Activated T-cell treated with anti-CD3 and anti-CD28 coated beads, Interleukin-2, amount 50 U/mL, for 1 hour (primary cell): ENCODE results near the gene SLC27A1.
A peak's percentile ranks its signal among the peaks of the same experiment; 100 is the strongest.
"Not testable (repeated sequence)": the region's sequence is repeated elsewhere in the genome, so short reads cannot be mapped to it uniquely, and the experiment has no call there.

Experiments
- DNase-seq: peaks from one replicate; pipeline ENCODE4 v3.0.0-alpha.2; 2020

SLC27A1 gene

DNA sequence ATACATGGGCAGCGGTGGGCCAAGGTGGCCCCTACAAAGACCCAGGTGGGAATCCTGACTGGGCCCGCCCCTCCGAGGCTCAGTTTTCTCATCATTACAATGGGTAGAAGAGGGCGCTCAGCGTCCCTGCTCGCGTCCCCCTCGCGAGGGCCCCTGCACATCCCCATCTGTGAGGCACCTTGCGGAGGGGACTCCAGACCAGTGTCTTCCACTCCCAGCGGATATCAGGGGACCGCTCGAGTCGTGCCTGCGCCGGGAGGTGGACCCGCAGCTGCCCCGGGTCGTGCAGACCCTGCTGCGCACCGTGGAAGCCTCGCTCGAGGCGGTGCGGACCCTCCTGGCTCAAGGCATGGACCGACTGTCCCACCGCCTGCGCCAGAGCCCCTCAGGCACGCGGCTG lies 69.8 kb downstream of the SLC27A1 start:
- no peak for DNase-seq

DNA sequence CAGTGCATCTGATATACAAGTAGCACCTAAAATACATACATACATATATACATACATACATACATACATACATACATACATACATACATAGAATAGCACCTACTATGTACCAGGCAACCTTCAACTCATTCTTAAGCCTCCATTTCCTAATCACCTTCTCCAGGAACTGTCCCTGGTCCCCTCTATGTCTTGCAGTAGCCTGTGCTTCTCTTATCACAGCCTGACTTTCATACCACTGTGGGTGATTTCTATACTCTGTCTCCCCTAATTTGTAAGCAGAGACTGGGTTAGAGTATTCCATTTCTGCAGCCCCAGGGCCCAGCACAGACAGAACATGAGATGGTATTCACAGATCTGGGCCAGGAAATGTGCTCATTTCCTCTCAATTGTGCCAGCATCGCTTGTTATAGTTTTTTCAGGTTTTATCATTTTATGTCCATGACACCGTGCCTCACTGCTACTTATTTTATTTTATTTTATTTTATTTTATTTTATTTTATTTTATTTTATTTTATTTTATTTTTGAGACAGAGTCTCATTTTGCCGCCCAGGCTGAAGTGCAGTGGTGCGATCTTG lies 70.9 kb downstream of the SLC27A1 start:
- no peak for DNase-seq

DNA sequence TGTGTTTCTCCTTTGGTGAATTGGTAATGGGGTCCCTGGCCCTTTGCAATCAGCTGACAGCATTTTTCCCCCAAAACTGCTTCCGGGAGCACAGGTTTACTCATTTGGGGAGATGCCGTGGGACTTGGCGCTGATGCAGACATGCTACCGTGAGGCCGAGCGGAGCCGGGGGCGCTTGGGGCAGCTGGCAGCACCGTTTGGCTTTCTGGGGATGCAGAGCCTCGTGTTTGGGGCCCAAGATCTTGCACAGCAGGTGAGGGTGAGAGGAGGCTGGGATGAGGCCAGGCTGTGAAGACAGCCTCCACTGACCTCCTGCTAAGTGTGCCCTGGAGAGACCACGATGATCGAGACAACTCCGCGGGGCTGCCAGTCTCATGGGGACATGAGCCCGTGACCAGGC lies 71.7 kb downstream of the SLC27A1 start:
- no peak for DNase-seq

DNA sequence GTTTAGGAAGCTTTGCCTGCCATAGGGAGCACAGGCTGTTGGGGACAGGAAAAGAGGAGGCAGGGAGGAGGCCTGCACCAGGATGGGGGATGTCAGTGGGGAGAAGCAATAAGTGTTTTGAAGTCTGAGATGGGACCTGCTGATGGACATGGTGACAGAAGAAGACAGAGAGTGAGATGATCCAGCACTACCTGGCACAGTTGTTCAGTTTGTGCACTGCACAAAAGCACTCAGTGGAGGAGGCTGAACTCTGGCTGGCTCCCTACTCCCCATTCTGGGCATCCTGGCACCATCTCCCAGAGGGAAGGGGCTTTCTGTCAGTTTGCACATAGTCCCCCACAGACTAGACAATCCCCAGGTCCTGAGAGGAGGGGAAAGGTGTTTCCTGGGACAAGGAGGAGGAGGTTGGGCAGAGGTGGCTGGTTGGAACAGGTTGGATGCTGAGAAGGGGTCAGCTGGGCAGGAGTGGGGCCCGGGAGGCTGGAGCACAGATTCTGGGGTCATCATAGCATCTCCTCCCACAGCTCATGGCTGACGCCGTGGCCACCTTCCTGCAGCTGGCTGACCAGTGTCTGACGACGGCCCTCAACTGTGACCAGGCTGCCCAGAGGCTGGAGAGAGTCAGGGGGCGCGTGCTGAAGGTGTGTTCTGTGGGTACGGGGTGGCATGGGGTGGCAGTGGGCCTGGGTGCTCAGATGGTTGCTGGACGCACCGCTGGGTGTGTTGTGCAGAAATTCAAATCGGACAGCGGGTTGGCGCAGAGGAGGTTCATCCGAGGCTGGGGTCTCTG lies 72.7 kb downstream of the SLC27A1 start:
- DNase-seq = no peak

DNA sequence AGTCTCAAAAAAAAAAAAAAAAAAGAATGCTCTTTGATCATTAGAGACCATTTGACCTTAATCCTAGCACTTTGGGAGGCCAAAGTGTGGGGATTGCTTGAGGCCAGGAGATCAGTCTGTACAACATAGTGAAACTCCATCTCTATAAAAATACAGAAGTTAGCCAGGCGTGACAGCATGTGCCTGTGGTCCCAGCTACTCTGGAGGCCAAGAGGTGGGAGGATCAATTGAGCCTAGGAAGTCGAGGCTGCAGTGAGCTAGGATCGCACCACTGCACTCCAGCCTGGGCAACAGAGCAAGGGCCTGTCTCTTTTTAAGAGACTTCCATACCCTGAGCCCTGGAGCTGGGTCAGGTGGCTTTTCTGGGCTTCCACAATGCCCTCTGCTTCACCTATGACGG lies 73.7 kb downstream of the SLC27A1 start:
- DNase-seq = no peak

DNA sequence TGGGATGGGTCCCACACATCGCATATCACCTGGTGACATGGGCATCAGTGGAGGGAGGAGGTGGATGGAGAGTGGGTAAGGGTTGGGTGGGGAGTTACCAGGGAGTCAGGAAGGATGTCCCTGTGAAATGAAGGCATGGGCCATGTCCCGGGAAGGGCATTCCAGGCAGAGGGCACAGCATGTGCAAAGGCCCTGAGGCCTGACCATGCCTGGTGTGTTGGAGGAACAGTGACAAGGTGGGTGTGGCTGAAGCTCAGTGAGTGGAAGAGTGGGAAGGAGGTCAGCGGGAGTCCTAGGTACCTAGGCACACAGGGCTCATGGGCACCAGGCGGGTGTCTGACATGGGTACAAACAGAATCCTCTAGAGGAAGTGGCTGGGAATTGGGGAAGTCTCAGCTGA lies 74.1 kb downstream of the SLC27A1 start:
- DNase-seq = no peak

DNA sequence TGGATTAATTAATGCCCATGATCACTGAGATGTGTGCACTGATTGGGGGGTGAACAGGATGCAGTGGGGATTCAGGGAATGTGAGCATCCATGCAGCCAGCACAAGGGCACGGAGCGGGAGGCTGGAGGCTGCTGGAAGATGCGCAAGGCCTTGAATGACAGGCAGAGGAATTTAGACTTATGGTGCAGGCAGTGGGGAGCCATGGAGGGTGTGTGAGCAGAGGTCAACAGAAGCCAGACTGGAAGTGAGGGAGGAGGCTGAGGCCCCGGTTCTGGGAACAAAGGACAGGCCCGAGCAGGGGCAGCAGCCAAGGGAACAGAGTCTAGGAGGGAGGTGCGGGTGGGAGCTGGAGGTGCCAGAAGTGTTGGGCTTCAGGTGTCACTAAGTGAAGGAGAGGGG lies 77.8 kb downstream of the SLC27A1 start:
- DNase-seq = no peak

DNA sequence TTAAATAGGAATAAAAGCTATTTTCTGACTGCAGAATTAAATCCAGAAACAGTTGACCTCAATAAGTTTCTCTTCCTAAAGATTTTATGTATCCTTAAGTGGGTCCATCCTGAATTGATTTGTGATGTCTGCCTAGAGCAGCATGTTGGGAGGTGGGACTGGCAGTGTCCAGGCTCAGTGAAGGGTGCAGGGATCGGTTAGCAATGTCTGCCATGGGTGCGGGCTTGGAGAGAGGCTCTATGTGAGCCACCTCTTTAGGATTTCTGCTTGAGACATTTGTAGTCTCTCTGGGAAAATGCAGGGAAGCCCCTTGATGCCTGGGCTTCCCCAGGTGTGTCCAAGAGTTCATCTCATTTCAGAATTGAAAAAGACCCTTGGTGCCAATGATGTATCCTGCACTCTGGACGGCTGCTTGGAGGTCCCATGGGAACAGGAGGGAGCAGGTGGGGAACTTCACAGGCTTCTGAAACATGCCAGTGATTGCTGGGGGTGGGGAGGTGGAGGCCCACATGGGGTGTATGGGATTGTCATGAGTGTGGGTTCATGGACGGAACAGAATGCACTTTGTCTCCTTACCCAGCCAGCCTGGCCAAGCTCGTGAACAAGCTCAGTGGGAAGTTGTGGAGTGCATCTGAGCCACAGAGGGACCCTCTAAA lies 78.9 kb downstream of the SLC27A1 start:
- no peak for DNase-seq

DNA sequence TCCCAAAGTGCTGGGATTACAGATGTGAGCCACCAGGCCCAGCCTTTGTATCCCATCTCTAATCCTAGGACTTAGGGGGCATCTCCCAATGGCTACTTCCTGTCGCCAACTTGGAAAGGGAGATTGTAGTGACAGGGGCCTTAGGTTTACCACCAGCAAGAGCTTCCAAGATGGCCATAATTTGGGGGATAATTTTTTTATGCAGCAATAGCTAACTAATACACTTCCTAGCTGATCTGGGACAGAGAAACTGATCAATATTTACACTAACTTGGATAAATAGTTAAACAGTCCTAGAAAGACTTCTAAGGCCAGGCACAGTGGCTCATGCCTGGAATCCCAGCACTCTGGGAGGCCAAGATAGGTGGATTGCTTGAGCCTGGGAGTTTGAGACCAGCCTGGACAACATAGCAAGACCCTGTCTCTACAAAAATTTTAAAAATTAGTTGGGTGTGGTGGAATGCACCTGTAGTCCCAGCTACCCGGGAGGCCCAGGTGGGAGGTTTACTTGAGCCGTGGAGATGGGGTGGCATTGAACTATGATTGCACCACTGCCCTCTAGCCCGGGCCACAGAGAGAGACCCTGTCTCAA lies 79.8 kb downstream of the SLC27A1 start:
- no peak for DNase-seq

DNA sequence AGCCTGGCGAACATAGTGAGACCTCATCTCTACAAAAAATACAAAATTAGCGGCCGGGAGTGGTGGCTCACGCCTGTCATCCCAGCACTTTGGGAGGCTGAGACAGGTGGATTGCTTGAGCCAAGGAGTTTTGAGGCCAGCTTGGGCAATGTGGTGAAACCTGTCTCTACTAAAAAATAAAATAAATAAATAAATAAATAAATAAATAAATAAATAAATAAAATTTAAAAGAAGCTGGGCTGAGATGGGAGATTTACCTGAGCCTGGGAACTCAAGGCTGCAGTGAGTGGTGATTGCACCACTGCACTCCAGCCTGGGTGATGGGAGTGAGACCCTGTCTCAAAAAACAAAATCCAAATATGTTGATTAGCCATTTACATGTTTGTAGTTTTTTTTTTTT lies 82.4 kb downstream of the SLC27A1 start:
- not testable (repeated sequence) for DNase-seq

DNA sequence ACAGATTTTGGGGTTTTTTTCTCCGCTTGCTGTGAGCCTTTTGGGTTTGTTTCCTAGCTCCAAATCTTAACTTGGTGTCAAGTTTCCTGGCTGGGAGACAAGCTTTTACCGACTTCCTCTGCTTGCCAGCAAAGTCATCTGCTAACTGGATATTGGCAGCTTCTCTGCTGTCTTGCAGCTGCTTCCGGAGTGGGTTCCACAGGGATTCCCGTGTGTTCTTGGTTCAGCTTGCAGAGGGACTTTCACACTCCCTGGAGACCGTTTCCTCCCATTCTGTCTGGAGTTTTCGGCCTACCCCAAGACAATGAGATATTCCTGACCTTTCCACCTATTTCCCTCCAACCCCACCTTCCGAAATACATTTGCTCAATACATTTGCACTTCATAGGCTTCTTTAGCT lies 82.9 kb downstream of the SLC27A1 start:
- no peak for DNase-seq

DNA sequence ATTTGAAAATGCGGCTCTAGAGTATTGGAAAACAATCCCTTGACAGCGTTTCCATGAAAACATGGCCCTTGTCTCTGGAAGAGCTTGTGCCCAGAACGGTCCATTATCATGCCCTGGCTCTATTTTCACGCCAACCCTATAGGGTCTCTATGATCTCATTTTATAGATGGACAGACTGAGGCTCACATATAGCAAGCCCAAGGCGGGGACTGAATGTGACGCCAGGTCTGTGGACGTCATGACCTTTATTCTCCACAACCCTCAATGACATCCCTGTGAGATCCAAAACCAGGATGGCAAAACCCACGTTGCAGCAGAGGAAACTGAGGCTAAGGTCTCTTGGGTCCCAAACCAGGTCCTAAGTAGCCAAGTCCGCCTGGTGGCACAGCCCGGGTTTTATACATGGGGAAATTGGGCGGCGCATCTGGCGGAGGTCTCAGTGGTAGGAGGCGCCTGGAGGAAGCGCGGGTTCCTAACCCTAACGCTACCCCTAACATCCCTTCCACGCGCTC lies 84.7 kb downstream of the SLC27A1 start:
- no peak for DNase-seq

DNA sequence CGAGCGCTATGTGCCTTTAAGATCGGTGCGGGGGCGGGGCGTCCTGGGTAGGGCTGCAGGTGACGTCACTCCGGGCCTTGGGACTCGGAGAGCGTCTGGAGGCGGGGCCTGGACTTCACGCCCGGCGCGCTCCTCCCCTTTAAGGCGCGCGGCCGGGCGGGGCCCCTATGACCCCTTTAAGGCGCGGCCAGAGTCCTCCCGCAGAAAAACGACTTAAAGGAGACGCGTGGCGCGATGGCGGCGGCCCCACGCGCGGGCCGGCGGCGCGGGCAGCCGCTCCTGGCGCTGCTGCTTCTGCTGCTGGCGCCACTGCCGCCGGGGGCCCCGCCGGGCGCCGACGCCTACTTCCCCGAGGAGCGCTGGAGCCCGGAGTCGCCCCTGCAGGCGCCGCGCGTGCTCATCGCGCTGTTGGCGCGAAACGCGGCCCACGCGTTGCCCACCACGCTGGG lies 85.2 kb downstream of the SLC27A1 start, which contains the start of gene COLGALT1:
Gene COLGALT1 (plus strand): TSS at position 170 of the 449 bp plus-strand sequence. CDS start 65 bp downstream, at position 235.
- DNase-seq = peak; percentile 95
